ENCODE measurements around the gene UBAC1. TPM values are rescaled to one million over a fixed set of nuclear protein-coding genes. Genes with fewer than 3 reads are reported as not detected.

The UBAC1 gene
- total and polyA plus RNA-seq, 4 donors, result 16.2 to 115 (median 16.4) TPM

GRCh38 chr9:135924628-135925338 is 36.4 kb downstream of the UBAC1 start:
- Histone ChIP-seq H3K4me1 (ENCODE audit: control insufficient read depth in 4 of 4, insufficient read depth in 4 of 4, low read length in 3 of 4) (no peaks in the 10 kb centered on the region), H3K36me3 (ENCODE audit: control insufficient read depth in 4 of 4, insufficient read depth in 3 of 4, low read depth in 1 of 4, low read length in 3 of 4) (peaks cover 0 to 4% (median 0%) of the 10 kb centered on the region in 4 donors), H3K9ac (ENCODE audit: low read depth in 1 of 2, low read length in 2 of 2) (no peak overlapping the region), H3K27ac (ENCODE audit: low read depth in 1 of 2, low read length in 2 of 2) (no peak overlapping the region), H3K9me3 (ENCODE audit: control insufficient read depth in 4 of 4, low read length in 3 of 4) (no peaks in the 10 kb centered on the region), H3K27me3 (ENCODE audit: control insufficient read depth in 4 of 4, insufficient read depth in 4 of 4, low read length in 3 of 4) (no peaks in the 10 kb centered on the region), H3K4me3 (ENCODE audit: low read depth in 1 of 3, low read length in 3 of 3) (no peak overlapping the region)
- DNase-seq (ENCODE audit: low spot score), result no peak
- TF ChIP-seq RAD21 (IDR thresholded peaks at IDR 0.05) (no peak), CTCF (IDR thresholded peaks at IDR 0.05; ENCODE audit: low read depth, low read length, missing input control) (no peak), YY1 (IDR thresholded peaks at IDR 0.05) (no peak), JUND (IDR thresholded peaks at IDR 0.05) (no peak), RXRA (IDR thresholded peaks at IDR 0.05) (no peak), TAF1 (conservative IDR thresholded peaks at IDR 0.05) (no peak), FOXA1 (IDR thresholded peaks at IDR 0.05) (no peak), FOXA2 (IDR thresholded peaks at IDR 0.05) (no peak), SP1 (IDR thresholded peaks at IDR 0.05) (no peak), NR2F2 (IDR thresholded peaks at IDR 0.05) (no peak), HNF4G (IDR thresholded peaks at IDR 0.05) (no peak), ZBTB33 (IDR thresholded peaks at IDR 0.05) (no peak), GABPA (IDR thresholded peaks at IDR 0.05 in 1 of 2, conservative IDR thresholded peaks at IDR 0.05 in 1 of 2) (no peak)
- TF ChIP-seq, protein P1, sequence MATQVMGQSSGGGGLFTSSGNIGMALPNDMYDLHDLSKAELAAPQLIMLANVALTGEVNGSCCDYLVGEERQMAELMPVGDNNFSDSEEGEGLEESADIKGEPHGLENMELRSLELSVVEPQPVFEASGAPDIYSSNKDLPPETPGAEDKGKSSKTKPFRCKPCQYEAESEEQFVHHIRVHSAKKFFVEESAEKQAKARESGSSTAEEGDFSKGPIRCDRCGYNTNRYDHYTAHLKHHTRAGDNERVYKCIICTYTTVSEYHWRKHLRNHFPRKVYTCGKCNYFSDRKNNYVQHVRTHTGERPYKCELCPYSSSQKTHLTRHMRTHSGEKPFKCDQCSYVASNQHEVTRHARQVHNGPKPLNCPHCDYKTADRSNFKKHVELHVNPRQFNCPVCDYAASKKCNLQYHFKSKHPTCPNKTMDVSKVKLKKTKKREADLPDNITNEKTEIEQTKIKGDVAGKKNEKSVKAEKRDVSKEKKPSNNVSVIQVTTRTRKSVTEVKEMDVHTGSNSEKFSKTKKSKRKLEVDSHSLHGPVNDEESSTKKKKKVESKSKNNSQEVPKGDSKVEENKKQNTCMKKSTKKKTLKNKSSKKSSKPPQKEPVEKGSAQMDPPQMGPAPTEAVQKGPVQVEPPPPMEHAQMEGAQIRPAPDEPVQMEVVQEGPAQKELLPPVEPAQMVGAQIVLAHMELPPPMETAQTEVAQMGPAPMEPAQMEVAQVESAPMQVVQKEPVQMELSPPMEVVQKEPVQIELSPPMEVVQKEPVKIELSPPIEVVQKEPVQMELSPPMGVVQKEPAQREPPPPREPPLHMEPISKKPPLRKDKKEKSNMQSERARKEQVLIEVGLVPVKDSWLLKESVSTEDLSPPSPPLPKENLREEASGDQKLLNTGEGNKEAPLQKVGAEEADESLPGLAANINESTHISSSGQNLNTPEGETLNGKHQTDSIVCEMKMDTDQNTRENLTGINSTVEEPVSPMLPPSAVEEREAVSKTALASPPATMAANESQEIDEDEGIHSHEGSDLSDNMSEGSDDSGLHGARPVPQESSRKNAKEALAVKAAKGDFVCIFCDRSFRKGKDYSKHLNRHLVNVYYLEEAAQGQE (IDR thresholded peaks at IDR 0.05), result no peak
- TF ChIP-seq, protein P2, sequence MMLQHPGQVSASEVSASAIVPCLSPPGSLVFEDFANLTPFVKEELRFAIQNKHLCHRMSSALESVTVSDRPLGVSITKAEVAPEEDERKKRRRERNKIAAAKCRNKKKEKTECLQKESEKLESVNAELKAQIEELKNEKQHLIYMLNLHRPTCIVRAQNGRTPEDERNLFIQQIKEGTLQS (IDR thresholded peaks at IDR 0.05), result no peak
- TF ChIP-seq, protein P3, sequence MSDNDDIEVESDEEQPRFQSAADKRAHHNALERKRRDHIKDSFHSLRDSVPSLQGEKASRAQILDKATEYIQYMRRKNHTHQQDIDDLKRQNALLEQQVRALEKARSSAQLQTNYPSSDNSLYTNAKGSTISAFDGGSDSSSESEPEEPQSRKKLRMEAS (IDR thresholded peaks at IDR 0.05), result no peak
- whole genome bisulfite sequencing, result 90% methylated on average over 27 of the region's 27 CpGs

Data from liver (tissue), 9 donors.